ENCODE measurements around the gene PIGU.

Gene PIGU

GRCh38 chr20:34632870-34633452 is 43.9 kb downstream of the PIGU start:
- no peaks in the 10 kb centered on the region for H3F3A ChIP-seq (ENCODE audit: insufficient read depth)
- no peaks in the 10 kb centered on the region; the same call in 1 of the 2 replicates for H3K36me3 ChIP-seq (ENCODE audit: low read length)
- no peaks in the 10 kb centered on the region for H3K9me3 ChIP-seq (ENCODE audit: insufficient read depth, low read length)
- no peaks in the 10 kb centered on the region for H3K27me3 ChIP-seq (ENCODE audit: low read length)
- H2AFZ ChIP-seq (ENCODE audit: low read depth, low read length, severe bottlenecking): no peak overlapping the region
- no peak for TF ChIP-seq EZH2phosphoT487 (conservative IDR thresholded peaks at IDR 0.05; ENCODE audit: low read length)
- TF ChIP-seq, protein P1, sequence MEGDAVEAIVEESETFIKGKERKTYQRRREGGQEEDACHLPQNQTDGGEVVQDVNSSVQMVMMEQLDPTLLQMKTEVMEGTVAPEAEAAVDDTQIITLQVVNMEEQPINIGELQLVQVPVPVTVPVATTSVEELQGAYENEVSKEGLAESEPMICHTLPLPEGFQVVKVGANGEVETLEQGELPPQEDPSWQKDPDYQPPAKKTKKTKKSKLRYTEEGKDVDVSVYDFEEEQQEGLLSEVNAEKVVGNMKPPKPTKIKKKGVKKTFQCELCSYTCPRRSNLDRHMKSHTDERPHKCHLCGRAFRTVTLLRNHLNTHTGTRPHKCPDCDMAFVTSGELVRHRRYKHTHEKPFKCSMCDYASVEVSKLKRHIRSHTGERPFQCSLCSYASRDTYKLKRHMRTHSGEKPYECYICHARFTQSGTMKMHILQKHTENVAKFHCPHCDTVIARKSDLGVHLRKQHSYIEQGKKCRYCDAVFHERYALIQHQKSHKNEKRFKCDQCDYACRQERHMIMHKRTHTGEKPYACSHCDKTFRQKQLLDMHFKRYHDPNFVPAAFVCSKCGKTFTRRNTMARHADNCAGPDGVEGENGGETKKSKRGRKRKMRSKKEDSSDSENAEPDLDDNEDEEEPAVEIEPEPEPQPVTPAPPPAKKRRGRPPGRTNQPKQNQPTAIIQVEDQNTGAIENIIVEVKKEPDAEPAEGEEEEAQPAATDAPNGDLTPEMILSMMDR (IDR thresholded peaks at IDR 0.05; ENCODE audit: insufficient read depth, low read length, poor library complexity, severe bottlenecking): no peak
- no peaks in the 10 kb centered on the region for H3K9me2 ChIP-seq (replicated peaks; ENCODE audit: insufficient read depth, low read length)
- H3K27ac ChIP-seq (ENCODE audit: low read depth, low read length): no peak overlapping the region
- H4K20me1 ChIP-seq (ENCODE audit: low read depth, low read length): no peaks in the 10 kb centered on the region
- no peaks in the 10 kb centered on the region for H3K79me2 ChIP-seq (ENCODE audit: insufficient read depth, low read length)
- H3K9ac ChIP-seq (ENCODE audit: low read length): no peak overlapping the region
- no peak overlapping the region for H3K4me2 ChIP-seq (ENCODE audit: low read depth, low read length, poor library complexity, severe bottlenecking)
- no peak overlapping the region for H3K4me3 ChIP-seq (ENCODE audit: insufficient read depth, low read length, poor library complexity, severe bottlenecking)

- H3K9me3 ChIP-seq (ENCODE audit: insufficient read depth, low read length): no peaks in the 10 kb centered on the region
- no peak overlapping the region for H3K9ac ChIP-seq (ENCODE audit: low read length)
- peaks cover 10% of the 10 kb centered on the region; the same call in 1 of the 2 replicates for H3F3A ChIP-seq (ENCODE audit: insufficient read depth)
- H3K27ac ChIP-seq (ENCODE audit: low read depth, low read length): no peak overlapping the region
- no peak overlapping the region for H2AFZ ChIP-seq (ENCODE audit: low read depth, low read length, severe bottlenecking)
- no peak overlapping the region for H3K4me2 ChIP-seq (ENCODE audit: low read depth, low read length, poor library complexity, severe bottlenecking)
- H3K27me3 ChIP-seq (ENCODE audit: low read length): no peaks in the 10 kb centered on the region
- TF ChIP-seq EZH2phosphoT487 (conservative IDR thresholded peaks at IDR 0.05; ENCODE audit: low read length): no peak
- TF ChIP-seq, protein P1 (IDR thresholded peaks at IDR 0.05; ENCODE audit: insufficient read depth, low read length, poor library complexity, severe bottlenecking): no peak
- H3K36me3 ChIP-seq (ENCODE audit: low read length): no peaks in the 10 kb centered on the region; the same call in 1 of the 2 replicates
- H3K4me3 ChIP-seq (ENCODE audit: insufficient read depth, low read length, poor library complexity, severe bottlenecking): no peak overlapping the region
- no peaks in the 10 kb centered on the region for H3K9me2 ChIP-seq (replicated peaks; ENCODE audit: insufficient read depth, low read length)
- no peaks in the 10 kb centered on the region for H3K79me2 ChIP-seq (ENCODE audit: insufficient read depth, low read length)
- no peaks in the 10 kb centered on the region for H4K20me1 ChIP-seq (ENCODE audit: low read depth, low read length)
These were observed 47.0 kb downstream of the PIGU start for GRCh38 chr20:34629904-34630303.

DNA sequence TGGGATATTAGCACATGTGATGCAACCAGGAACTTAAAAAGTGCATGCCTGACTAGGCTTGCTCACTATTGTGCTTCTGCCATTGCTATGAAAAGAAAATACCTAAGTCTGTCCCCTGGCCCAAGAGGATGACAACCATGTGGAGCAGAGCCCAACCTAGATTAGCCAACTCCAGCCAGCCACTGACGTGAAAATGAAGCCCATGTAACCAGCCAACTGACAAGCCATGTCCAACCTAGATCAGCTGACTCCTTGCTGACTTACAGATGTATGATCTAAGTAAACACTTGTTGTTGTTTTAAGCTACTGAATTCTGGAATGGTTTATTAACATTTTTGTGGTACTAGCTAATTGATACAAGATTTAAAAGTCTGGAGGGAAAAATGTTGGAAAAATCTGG is 47.5 kb downstream of the PIGU start:
- Histone ChIP-seq H3K27ac (ENCODE audit: low read depth, low read length) (no peak overlapping the region), H3K79me2 (ENCODE audit: insufficient read depth, low read length) (no peaks in the 10 kb centered on the region), H3F3A (ENCODE audit: insufficient read depth) (peaks cover 10% of the 10 kb centered on the region; the same call in 1 of the 2 replicates), H3K9me2 (replicated peaks; ENCODE audit: insufficient read depth, low read length) (no peaks in the 10 kb centered on the region), H3K4me3 (ENCODE audit: insufficient read depth, low read length, poor library complexity, severe bottlenecking) (no peak overlapping the region), H3K36me3 (ENCODE audit: low read length) (no peaks in the 10 kb centered on the region; the same call in 1 of the 2 replicates), H3K4me2 (ENCODE audit: low read depth, low read length, poor library complexity, severe bottlenecking) (no peak overlapping the region), H4K20me1 (ENCODE audit: low read depth, low read length) (no peaks in the 10 kb centered on the region), H3K27me3 (ENCODE audit: low read length) (no peaks in the 10 kb centered on the region), H2AFZ (ENCODE audit: low read depth, low read length, severe bottlenecking) (no peak overlapping the region), H3K9ac (ENCODE audit: low read length) (no peak overlapping the region), H3K9me3 (ENCODE audit: insufficient read depth, low read length) (no peaks in the 10 kb centered on the region)
- TF ChIP-seq, protein P1 (IDR thresholded peaks at IDR 0.05; ENCODE audit: insufficient read depth, low read length, poor library complexity, severe bottlenecking): no peak
- TF ChIP-seq EZH2phosphoT487 (conservative IDR thresholded peaks at IDR 0.05; ENCODE audit: low read length): no peak
